ENCODE measurements around the gene STK11IP.

The STK11IP gene

GRCh38 chr2:219620546-219620945, 22.9 kb downstream of the STK11IP start:
- H3K4me3 ChIP-seq (ENCODE audit: low read depth, low read length), result no peak overlapping the region
- no peak for TF ChIP-seq CTCF (IDR thresholded peaks at IDR 0.05; ENCODE audit: borderline replicate concordance, insufficient read depth, low read depth, low read length)

- TF ChIP-seq CTCF (IDR thresholded peaks at IDR 0.05; ENCODE audit: borderline replicate concordance, insufficient read depth, low read depth, low read length), result no peak
- H3K4me3 ChIP-seq (ENCODE audit: low read depth, low read length), result no peak overlapping the region
Observed at GRCh38 chr2:219621935-219622334, 24.3 kb downstream of the STK11IP start.

- TF ChIP-seq CTCF (IDR thresholded peaks at IDR 0.05; ENCODE audit: borderline replicate concordance, insufficient read depth, low read depth, low read length), result no peak
- no peak overlapping the region for H3K4me3 ChIP-seq (ENCODE audit: low read depth, low read length)
Observed at GRCh38 chr2:219622472-219622871, 24.8 kb downstream of the STK11IP start.

GRCh38 chr2:219624565-219624964, 26.9 kb downstream of the STK11IP start:
- no peak for TF ChIP-seq CTCF (IDR thresholded peaks at IDR 0.05; ENCODE audit: borderline replicate concordance, insufficient read depth, low read depth, low read length)
- H3K4me3 ChIP-seq (ENCODE audit: low read depth, low read length), result no peak overlapping the region

GRCh38 chr2:219625179-219625578, 27.5 kb downstream of the STK11IP start:
- H3K4me3 ChIP-seq (ENCODE audit: low read depth, low read length), result no peak overlapping the region

GRCh38 chr2:219626540-219626939, 28.9 kb downstream of the STK11IP start:
- TF ChIP-seq CTCF (IDR thresholded peaks at IDR 0.05; ENCODE audit: borderline replicate concordance, insufficient read depth, low read depth, low read length), result no peak
- H3K4me3 ChIP-seq (ENCODE audit: low read depth, low read length), result no peak overlapping the region

More at GRCh38 chr2:219625179-219625578, 27.5 kb downstream of the STK11IP start:
- TF ChIP-seq CTCF (IDR thresholded peaks at IDR 0.05; ENCODE audit: borderline replicate concordance, insufficient read depth, low read depth, low read length), result no peak

- no peak within 1 kb of the TSS for H3K4me3 ChIP-seq (ENCODE audit: low read depth, low read length)
- TF ChIP-seq CTCF (IDR thresholded peaks at IDR 0.05; ENCODE audit: borderline replicate concordance, insufficient read depth, low read depth, low read length), result no peak
Observed at GRCh38 chr2:219627103-219628100, 29.7 kb downstream of the STK11IP start, which contains the start of gene SLC4A3. Gene SLC4A3 (plus strand): TSS chr2:219627630. CDS start chr2:219627993, 363 bp downstream.

Measured in GM12875 (cell line).